A673 (cell line): ENCODE data around the gene KCNMA1.

ENCODE experiments used
- CTCF ChIP-seq: fragments of 300-800, 200-600 bp; sonication (generic); conservative IDR thresholded peaks from 2 replicates; pipeline ENCODE4 v1.5.1; 2017; ENCODE audit warnings: low read depth, mild to moderate bottlenecking, antibody characterized with exemption, low read length, moderate library complexity, mixed read lengths
- EZH2 ChIP-seq: fragments of 200-600 bp; sonication (generic); IDR thresholded peaks from 2 replicates; pipeline ENCODE4 v1.6.1; 2017; ENCODE audit warnings: borderline replicate concordance, low read depth, mild to moderate bottlenecking, mixed read lengths, antibody characterized with exemption, low read length; ENCODE audit not compliant: poor library complexity, severe bottlenecking

GRCh38 chr10:77328272-77328816, 309.3 kb downstream of the KCNMA1 start:
- no peak for TF ChIP-seq CTCF
- TF ChIP-seq EZH2: no peak
